SKM-1 (cell line): ENCODE data around the gene VPS45.
"Not testable (repeated sequence)": the region's sequence is repeated elsewhere in the genome, so short reads cannot be mapped to it uniquely, and the experiment has no call there.

ENCODE experiments used
- DNase-seq: peaks from one replicate; lab custom pipeline; 2025; ENCODE audit not compliant: unreplicated experiment; lab: John Stamatoyannopoulos, UW

Gene VPS45, protein sequence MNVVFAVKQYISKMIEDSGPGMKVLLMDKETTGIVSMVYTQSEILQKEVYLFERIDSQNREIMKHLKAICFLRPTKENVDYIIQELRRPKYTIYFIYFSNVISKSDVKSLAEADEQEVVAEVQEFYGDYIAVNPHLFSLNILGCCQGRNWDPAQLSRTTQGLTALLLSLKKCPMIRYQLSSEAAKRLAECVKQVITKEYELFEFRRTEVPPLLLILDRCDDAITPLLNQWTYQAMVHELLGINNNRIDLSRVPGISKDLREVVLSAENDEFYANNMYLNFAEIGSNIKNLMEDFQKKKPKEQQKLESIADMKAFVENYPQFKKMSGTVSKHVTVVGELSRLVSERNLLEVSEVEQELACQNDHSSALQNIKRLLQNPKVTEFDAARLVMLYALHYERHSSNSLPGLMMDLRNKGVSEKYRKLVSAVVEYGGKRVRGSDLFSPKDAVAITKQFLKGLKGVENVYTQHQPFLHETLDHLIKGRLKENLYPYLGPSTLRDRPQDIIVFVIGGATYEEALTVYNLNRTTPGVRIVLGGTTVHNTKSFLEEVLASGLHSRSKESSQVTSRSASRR

DNA sequence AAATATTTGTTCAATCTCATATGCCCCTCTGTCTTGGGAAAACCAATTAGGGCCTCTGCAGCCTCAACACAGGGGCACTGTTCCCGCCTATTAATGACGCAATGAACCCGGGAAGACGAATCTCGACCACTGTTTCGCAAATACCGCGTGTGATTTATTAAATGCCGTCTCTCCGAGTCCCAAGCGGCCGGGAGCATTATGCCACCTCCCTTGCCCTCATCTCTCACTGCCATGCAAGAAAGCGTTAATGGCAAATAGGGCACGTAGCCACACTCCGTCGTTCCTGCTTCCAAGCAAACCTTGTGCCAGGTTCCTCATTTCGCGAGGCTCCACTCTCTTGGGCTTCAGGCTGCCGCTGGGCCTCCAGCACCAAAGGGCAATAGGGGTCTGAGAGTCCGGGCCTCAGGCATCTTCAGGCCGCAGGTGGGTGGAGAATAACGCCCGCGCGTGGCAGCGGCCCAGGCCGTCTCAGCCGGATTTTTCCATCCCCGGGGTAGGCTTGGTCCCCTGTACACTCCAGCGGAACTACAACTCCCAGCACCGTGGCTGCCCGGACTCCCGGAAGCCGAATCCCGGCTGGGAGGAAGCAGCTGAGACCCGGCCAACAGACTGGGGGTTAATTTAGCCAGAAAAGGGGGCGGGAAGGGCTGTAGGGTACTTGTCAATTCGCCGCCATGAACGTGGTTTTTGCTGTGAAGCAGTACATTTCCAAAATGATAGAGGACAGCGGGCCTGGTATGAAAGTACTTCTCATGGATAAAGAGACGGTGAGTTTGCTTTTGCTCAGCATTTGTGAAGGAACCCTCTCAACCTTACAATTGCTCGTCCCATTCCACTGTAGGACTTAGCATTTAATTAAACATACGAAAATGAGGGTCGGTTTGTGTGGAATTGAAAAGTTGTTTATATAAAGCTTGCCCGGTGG lies at the start of gene VPS45:
VPS45 (plus strand) TSS at position 593 of the 925 bp plus-strand sequence; CDS start at position 675, 82 bp downstream.
- DNase-seq, result peak; percentile 65

DNA sequence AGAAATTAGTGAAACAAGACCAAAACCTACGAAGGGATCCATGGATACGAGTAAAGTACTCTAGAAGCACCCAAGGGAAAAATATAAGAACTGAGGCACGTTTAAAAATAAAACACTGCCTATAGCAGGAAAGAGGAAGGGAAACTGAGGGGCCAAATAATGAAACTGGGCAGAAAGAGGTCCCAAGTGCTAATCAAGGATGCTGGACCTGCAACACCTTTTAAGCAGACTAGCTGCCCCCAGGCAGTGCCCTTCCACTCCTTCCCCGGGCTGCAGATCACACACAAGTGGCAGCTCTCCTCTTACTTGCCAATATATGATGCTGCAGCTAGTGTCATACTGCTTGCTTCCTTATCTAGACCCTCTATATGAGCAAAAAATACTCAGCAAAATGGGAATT lies 49.4 kb upstream of the VPS45 start:
- DNase-seq, result no peak

DNA sequence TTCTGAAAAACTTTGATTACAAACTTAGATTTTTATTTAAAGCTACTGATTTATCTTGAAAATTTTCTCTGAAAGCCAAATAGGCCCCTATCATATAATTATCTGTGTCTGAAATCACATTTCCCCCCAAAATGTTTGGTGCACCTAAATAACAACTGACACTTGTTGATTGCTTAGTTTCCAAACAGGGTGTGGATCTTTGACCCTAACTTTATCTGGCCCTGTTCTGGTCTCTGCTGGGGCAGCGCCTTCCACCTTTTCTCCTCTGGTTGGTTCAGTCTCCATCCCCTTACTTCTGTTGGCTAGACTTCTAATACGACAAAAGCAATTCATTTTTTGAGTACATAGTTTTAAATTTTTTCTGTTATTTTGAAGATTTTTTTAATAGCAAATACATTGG lies 46.9 kb upstream of the VPS45 start:
- DNase-seq, result no peak

DNA sequence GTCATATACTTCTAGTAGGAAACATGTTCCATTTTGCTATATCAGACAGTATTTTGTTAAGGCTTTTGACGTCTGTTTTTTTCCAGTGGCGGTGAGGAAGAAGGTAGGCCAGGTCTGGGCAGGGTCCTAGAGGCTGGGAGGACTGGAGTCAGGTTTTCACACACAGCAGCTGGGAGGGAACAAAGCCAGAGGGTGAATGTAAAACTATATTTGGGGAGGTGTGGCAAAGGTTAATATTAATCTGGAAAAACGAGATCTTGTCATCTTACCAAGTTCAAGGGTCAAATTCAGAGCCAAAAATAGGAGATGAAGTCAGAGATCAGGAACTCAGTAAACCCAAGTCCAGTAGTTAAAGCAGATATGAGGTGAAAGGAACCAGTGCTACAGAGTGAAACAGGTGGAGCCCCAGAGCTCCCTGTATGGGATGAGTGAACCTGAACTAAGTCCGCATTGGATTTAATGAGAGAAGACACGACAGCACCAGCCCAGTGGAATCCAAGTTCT lies 46.3 kb upstream of the VPS45 start:
- no peak for DNase-seq

DNA sequence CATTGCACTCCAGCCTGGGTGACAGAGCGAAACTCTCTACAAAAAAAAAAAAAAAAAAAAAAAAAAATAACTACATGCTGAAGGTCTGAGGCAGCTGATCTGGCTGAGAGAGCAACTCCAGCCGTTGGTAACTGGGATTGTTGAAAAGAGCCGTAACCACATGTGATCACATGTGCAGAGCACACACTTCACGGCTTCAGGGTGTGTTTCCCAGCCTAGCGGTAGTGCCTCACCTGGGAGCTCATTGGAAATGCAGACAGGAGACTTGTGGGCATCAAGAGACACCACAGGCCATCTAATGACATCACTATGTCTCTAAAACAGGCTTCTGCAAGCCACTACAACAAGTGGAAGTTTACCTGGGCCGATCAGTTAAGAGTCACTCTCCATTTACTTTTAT lies 45.2 kb upstream of the VPS45 start:
- DNase-seq, result no peak

DNA sequence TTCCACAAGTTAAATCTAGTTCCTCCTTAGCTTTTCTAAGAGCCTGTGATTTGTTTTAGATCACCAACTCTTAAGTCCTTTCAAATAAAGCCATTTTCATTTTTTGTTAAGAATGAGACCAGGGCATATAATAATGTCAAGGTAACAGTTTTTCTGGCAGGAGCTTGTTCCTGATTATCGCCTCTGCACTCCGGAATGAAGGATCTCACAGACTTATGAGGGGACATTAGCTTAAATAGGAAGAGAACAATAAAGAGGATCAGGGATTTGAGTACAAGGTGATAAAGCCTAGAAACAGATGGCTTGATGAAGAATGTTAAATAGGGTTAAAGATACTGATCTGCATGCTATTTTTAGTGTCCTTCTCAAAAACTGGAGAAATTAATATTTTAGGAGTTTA lies 43.4 kb upstream of the VPS45 start:
- no peak for DNase-seq

DNA sequence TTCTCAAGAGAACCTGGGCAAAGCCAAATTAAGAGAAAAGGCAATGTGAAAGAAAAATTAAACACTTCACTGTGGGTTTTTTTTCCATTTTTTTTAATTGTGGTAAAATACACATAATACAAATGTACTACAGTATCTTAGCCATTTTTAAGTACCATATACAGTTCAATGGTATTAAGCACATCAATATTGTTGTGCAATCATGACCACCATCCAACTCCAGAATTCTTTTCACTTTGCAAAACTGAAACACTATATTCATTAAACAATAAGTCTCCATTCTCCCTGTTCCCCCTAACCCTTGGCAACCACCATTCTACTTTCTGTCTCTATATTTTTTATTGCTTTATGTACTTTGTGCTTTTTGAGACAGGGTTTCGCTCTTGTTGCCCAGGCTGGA lies 39.3 kb upstream of the VPS45 start:
- no peak for DNase-seq

DNA sequence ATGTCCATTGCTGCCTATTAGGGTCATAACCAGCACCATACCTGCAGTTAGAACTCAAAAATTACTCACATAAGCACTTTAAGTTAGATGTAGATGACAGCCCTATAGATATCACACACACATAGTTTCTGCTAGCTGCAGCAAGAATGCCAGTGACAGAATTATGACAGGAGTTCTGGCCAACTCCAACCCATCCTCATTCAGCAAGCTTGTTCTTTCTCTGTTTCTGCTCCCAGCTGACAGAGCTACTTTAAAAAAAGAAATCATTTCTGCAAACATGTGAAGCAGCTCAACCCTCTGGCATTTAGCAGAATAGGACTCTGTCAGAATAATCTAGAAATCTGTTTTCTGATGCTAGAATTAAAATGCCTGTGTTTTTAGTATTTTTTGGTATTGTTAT lies 33.2 kb upstream of the VPS45 start:
- DNase-seq, result no peak

DNA sequence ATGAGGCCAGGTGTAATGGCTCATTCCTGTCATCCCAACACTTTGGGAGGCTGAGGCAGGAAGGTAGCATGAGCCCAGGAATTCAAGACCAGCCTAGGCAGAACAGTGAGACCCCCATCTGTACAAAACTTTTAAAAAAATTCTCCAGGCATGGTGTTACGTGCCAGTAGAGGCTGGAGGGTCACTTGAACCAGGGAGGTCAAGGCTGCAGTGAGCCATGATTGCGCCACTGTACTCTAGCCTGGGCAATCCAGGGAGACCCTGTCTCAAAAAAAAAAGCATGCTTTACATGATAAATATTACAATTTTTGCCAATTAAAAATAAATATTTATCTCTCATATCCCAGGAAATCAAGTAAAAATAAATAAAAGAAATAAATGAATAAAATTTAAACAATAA lies 17.6 kb upstream of the VPS45 start:
- no peak for DNase-seq

DNA sequence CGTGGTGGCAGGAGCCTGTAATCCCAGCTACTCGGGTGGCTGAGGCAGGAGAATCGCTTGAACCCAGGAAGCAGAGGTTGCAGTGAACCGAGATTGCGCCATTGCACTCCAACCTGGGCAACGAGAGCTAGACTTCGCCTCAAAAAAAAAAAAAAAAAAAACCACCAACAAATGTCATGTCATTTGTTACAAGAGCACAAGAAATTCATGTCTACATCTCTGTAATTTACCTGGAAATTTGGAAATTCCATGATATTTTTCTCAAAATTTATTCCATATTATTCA lies 16.5 kb upstream of the VPS45 start:
- no peak for DNase-seq

DNA sequence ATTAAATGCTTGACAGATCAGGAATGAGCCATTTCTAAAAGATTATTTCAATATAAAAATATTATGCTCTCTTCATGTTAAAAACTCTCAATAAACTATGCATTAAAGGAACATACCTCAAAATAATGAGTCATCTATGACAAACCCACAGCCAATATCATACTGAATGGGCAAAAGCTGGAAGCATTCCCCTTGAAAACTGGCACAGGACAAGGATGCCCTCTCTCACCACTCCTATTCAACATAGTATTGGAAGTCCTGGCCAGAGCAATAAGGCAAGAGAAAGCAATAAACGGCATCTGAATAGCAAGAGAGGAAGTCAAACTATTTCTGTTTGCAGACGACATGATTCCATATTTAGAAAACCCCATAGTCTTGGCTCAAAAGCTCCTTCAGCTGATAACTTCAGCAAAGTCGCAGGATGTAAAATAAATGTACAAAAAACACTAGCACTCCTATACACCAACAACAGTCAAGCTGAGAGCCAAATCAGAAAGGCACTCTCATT lies 15.6 kb upstream of the VPS45 start:
- not testable (repeated sequence) for DNase-seq

DNA sequence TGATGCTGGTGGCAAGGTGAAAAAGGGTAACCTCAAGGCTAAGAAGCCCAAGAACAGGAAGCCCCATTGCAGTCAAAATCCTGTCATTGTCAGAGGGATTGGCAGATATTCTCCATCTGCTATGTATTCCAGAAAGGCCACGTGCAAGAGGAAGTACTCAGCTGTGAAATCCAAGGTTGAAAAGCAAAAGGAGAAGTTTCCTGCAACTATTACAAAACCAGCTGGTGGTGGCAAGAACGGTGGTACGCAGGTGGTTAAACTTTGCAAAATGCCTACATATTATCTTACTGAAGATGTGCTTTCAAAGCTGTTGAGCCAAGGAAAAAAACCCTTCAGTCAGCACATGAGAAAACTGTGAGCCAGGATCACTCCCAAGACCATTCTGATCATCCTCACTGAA lies 13.7 kb upstream of the VPS45 start:
- peak; percentile 84 for DNase-seq

DNA sequence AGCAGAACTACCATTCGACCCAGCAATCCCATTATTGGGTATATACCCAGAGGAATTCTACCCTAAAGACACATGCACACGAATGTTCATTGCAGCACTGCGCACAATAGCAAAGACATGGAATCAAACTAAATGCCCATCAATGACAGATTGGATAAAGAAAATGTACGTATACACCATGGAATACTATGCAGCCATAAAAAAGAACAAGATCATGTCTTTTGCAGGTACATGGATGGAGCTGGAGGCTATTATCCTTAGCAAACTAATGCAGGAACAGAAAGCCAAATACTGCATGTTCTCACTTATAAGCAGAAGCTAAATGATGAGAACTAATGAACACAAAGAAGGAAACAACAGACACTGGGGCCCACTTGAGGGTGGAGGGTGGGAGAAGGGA lies 12.1 kb upstream of the VPS45 start:
- not testable (repeated sequence) for DNase-seq

DNA sequence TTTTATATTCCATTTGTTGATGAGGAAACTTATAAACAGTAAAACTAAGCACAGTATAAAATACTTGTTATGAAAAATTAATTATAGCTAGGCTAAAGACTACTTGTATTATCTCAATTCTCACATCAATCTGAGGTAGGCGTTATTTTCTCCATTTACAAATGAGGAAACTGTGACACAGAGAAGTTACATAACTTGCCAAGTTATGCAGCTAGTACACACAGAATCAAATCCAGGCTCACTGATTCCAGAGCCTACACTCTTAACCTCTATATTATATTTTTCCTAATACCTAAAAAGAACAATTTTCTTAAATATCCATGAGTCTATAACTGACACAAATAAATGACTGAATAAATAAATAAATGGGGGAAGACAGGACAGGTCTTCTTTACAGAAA lies 11.2 kb upstream of the VPS45 start:
- peak; percentile 43 for DNase-seq

DNA sequence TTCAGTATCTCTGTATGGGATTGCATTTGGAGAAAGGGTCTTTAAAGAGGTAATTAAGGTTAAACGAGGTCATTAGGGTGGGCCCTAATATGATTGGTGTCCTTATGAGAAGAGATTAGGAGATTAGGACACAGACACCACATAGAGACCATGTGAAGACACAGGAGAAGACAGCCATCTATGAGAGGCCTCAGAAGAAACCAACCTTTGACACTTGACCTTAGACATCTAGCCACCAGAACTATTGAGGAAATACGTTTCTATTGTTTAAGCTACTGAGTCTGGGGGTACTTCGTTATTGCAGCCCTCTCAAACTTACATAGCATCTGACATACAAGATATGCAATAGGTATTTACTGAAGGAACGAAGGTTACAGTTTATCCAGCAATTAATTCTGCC lies 7.3 kb upstream of the VPS45 start:
- DNase-seq, result no peak

DNA sequence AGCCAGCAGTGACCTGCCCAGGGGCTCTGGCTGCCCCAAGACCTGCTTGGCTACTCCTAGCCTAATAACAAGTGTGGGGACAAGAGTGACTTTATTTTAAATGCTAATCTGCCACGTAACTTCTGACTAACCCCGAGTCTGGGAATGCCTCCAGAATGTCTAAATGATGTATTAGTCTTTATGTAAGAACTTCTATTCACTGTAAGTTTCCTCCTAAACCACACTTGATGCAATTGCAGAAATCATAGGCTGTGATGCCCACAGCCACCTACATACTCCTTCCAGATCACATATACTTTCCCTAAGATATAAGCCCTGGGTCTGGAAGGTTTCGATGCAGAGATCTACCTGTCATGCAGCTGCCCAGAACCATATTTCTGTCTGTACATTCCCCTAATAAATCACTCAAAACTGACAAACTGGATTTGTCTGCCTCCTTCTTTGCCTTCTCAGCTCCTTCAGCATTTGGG lies 5.9 kb upstream of the VPS45 start:
- DNase-seq, result no peak

DNA sequence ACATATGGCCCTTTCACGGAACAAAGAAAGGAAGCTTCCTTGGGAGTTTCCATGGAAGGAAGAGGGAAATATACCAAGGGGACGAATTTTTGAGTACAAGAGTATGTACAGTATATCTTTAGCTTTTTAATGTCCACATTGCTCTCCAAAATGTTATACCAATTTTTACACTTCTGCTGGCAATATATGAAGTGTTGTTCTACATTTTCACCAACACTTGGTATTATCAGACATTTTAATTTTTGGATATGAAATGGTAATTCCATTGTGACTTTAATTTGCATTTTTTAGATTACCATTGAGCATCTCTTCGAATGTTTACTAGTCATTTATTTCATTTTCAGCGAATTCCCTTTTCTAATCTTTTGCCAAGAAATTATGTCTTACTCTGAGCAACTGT lies 5.5 kb upstream of the VPS45 start:
- no peak for DNase-seq

DNA sequence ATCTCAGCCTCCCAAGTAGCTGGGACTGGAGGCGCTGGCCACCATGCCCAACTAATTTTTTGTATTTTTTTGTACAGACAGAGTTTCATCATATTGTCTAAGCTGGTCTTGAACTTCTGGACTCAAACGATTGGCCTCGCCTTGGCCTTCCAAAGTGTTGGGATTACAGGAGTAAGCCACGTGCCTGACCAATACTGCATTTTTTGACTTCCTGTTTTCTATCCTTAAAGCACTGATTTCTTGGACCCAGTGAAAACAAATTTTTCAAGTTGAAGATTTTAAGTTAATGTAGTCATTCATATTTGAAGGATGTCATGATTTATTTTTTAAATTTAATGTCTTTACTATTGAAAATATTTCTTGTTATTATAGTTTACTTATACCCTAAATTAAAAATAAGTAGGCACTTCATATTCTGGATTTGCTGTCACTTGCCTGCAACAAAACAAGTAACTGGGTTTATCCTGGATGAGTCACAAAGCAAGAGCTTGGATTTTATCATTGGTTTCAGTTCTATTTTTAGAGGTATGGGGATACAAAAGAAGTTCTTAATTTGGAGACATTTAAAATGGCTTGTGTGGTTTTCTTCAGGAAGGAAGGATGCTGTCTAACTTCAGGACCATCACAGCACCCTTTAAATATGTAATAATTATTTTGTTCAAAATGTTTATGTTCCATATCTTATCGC lies 2.2 kb upstream of the VPS45 start:
- DNase-seq, result no peak

DNA sequence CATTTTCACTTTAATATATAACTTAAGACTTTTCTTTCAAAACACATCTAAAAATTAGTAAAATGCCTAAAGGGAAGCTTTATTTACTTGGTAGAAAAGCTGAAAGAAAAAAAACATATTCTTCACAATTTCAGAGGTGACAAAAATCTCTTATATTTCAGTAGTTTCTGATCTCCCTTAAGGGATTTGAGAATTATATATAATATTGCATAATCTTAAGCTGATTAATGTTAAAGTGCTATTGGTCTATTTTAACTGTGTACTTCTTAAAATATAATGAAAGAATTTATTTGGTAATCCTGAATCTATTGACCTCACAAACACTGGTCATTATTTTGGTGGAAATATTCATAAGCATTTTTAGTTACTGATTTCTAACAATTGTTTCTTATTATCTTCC lies 1.2 kb upstream of the VPS45 start:
- DNase-seq, result no peak

DNA sequence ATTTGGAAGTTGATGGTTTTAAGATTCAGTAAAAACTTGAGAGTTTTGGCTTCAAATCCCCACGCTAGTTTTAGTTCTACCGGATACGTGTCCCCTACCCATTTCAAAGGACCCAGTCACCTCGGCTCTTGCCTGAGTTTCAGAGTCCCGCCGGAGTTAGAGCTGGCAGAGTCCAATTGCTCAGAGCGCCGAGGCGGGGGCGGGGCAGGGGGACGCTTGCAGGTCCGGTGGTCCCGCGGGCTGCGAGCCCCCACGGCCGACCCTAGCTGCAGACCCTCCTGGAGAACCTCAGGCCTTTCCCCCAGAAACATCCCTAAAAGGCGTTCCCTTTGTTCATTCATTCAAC lies 765 bp upstream of the VPS45 start:
- DNase-seq, result no peak

DNA sequence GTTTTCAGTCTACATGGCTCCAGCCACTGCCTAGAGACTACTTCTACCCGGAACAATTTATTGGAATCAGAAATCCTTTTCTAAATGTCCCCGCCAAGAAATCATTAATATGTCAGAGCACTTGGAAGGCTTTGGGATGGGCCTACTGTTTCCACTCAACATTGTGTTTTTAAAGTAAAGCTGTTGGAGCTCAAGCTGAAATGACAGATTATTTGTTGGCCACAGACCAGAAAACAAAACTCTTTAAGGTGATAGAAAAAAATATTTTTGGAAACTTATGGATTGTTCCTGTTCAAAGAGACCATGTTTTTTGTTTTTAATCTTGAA lies 496 bp downstream of the VPS45 start:
- no peak for DNase-seq
